ENCODE data around the gene SORD. TPM values are rescaled to one million over a fixed set of nuclear protein-coding genes. Genes with fewer than 3 reads are reported as not detected.
"Not testable (repeated sequence)": the region's sequence is repeated elsewhere in the genome, so short reads cannot be mapped to it uniquely, and the experiment has no call there.

Gene SORD
- total RNA-seq (2014; rRNA removed; shearing (Covaris generic); ENCODE audit: low replicate concordance): 25.8 and 39.1 TPM in 2 replicates

GRCh38 chr15:45022871-45023658 lies at the start of gene SORD:
TSS of gene SORD (plus strand) at chr15:45023195. CDS start at chr15:45023284, 89 bp downstream.
- H3K27me3 ChIP-seq: no peaks in the 10 kb centered on the region
- peaks cover 15% of the 10 kb centered on the region for H3K36me3 ChIP-seq
- peak; percentile 90 for DNase-seq
- peak within 1 kb of the TSS; percentile 73 for H3K4me3 ChIP-seq
- H3K9me3 ChIP-seq: no peaks in the 10 kb centered on the region

- not testable (repeated sequence) for H3K4me3 ChIP-seq, DNase-seq, H3K27me3 ChIP-seq, H3K36me3 ChIP-seq, H3K9me3 ChIP-seq
Observed at GRCh38 chr15:44976183-44976582, 46.8 kb upstream of the SORD start.

GRCh38 chr15:44977781-44978180 lies 45.2 kb upstream of the SORD start:
- not testable (repeated sequence) for H3K27me3 ChIP-seq, DNase-seq, H3K36me3 ChIP-seq, H3K4me3 ChIP-seq, H3K9me3 ChIP-seq

GRCh38 chr15:44979617-44980339 lies 43.2 kb upstream of the SORD start:
- not testable (repeated sequence) for H3K27me3 ChIP-seq, H3K4me3 ChIP-seq, DNase-seq, H3K9me3 ChIP-seq, H3K36me3 ChIP-seq

GRCh38 chr15:44984144-44984543 lies 38.9 kb upstream of the SORD start:
- not testable (repeated sequence) for H3K9me3 ChIP-seq, H3K27me3 ChIP-seq, DNase-seq, H3K36me3 ChIP-seq, H3K4me3 ChIP-seq

- not testable (repeated sequence) for H3K9me3 ChIP-seq, H3K4me3 ChIP-seq, H3K36me3 ChIP-seq, H3K27me3 ChIP-seq, DNase-seq
Observed at GRCh38 chr15:44986346-44987055, 36.5 kb upstream of the SORD start.

GRCh38 chr15:44987711-44988110 lies 35.3 kb upstream of the SORD start:
- H3K36me3 ChIP-seq, DNase-seq, H3K27me3 ChIP-seq, H3K4me3 ChIP-seq, H3K9me3 ChIP-seq: not testable (repeated sequence)

- H3K27me3 ChIP-seq, H3K4me3 ChIP-seq, DNase-seq, H3K9me3 ChIP-seq, H3K36me3 ChIP-seq: not testable (repeated sequence)
Observed at GRCh38 chr15:44988184-44988869, 34.7 kb upstream of the SORD start.

- not testable (repeated sequence) for H3K36me3 ChIP-seq, DNase-seq, H3K9me3 ChIP-seq, H3K4me3 ChIP-seq, H3K27me3 ChIP-seq
Observed at GRCh38 chr15:44988870-44989219, 34.1 kb upstream of the SORD start.

GRCh38 chr15:44997632-44998031 lies 25.4 kb upstream of the SORD start:
- not testable (repeated sequence) for H3K9me3 ChIP-seq, H3K27me3 ChIP-seq, H3K4me3 ChIP-seq, DNase-seq, H3K36me3 ChIP-seq

- H3K9me3 ChIP-seq: no peaks in the 10 kb centered on the region
- 0 out of 2 replicates have a peak, but pooled peaks cover 2% of the 10 kb centered on the region for H3K27me3 ChIP-seq
- DNase-seq: no peak
- H3K4me3 ChIP-seq: no peak overlapping the region
- no peaks in the 10 kb centered on the region for H3K36me3 ChIP-seq
Observed at GRCh38 chr15:44999105-44999504, 23.9 kb upstream of the SORD start.

- H3K4me3 ChIP-seq, H3K27me3 ChIP-seq, DNase-seq, H3K9me3 ChIP-seq, H3K36me3 ChIP-seq: not testable (repeated sequence)
Observed at GRCh38 chr15:45001180-45001579, 21.8 kb upstream of the SORD start.

- not testable (repeated sequence) for H3K36me3 ChIP-seq, H3K27me3 ChIP-seq, H3K9me3 ChIP-seq, DNase-seq, H3K4me3 ChIP-seq
Observed at GRCh38 chr15:45003731-45004410, 19.1 kb upstream of the SORD start.

GRCh38 chr15:45004590-45005175 lies 18.3 kb upstream of the SORD start:
- H3K36me3 ChIP-seq, H3K4me3 ChIP-seq, DNase-seq, H3K27me3 ChIP-seq, H3K9me3 ChIP-seq: not testable (repeated sequence)

GRCh38 chr15:45009046-45009445 lies 13.9 kb upstream of the SORD start:
- DNase-seq: no peak
- Histone ChIP-seq H3K36me3 (no peaks in the 10 kb centered on the region), H3K27me3 (no peaks in the 10 kb centered on the region; the same call in 1 of the 2 replicates), H3K9me3 (no peaks in the 10 kb centered on the region), H3K4me3 (no peak overlapping the region)

GRCh38 chr15:45015114-45015513 lies 7.9 kb upstream of the SORD start:
- not testable (repeated sequence) for H3K4me3 ChIP-seq, H3K9me3 ChIP-seq, DNase-seq, H3K27me3 ChIP-seq, H3K36me3 ChIP-seq
